Natural killer cell (primary cell): Measurements from ENCODE around the gene CMTM3. TPM values are rescaled to one million over a fixed set of nuclear protein-coding genes. Genes with fewer than 3 reads are reported as not detected.

Source experiments
- ATAC-seq, 3 donors: fragments of 150-1000 bp in 2 of 3; fragments of 200-7000 bp in 1 of 3; cut with Tn5 transposase; 1 replicate in 1 of 3; 2 replicates in 2 of 3; pipeline ENCODE4 v1.10.0; 2021; ENCODE audit warnings: mild to moderate bottlenecking in 2 of 3, moderate library complexity in 2 of 3
- DNase-seq, 2 donors: peaks; one replicate each; pipeline versions ENCODE4 v3.0.0 to v3.0.0-alpha.2; 2013 to 2021; ENCODE audit warnings: mixed read lengths in 1 of 2
- H3K27ac ChIP-seq: one replicate; pipeline ENCODE4 v1.5.1; 2013; ENCODE audit warnings: mild to moderate bottlenecking, low read length
- H3K27me3 ChIP-seq: one replicate; pipeline ENCODE4 v1.6.1; 2013; ENCODE audit warnings: low read length; ENCODE audit not compliant: control insufficient read depth, insufficient read depth
- H3K36me3 ChIP-seq: one replicate; pipeline ENCODE4 v1.6.1; 2013; ENCODE audit warnings: low read length; ENCODE audit not compliant: control insufficient read depth, insufficient read depth
- H3K4me1 ChIP-seq: one replicate; pipeline ENCODE4 v1.6.1; 2013; ENCODE audit warnings: low read length; ENCODE audit not compliant: control insufficient read depth, insufficient read depth
- H3K4me3 ChIP-seq: one replicate; pipeline ENCODE4 v1.5.1; 2013; ENCODE audit warnings: low read length
- H3K9me3 ChIP-seq: one replicate; pipeline ENCODE4 v1.6.1; 2013; ENCODE audit warnings: low read length; ENCODE audit not compliant: control insufficient read depth, insufficient read depth
- H3K27ac Mint-ChIP-seq, 2 donors: one replicate each; pipeline ENCODE4 v1.8.0; 2022; ENCODE audit warnings: mild to moderate bottlenecking in 2 of 2, mixed read lengths in 2 of 2, moderate library complexity in 1 of 2
- H3K27me3 Mint-ChIP-seq, 2 donors: one replicate each; pipeline ENCODE4 v1.8.0; 2022; ENCODE audit warnings: low read depth in 2 of 2, mixed read lengths in 2 of 2
- H3K36me3 Mint-ChIP-seq: one replicate; pipeline ENCODE4 v1.8.0; 2022; ENCODE audit warnings: mixed read lengths
- H3K4me1 Mint-ChIP-seq, 2 donors: one replicate each; pipeline ENCODE4 v1.8.0; 2022; ENCODE audit warnings: mixed read lengths in 2 of 2
- H3K4me3 Mint-ChIP-seq: one replicate; pipeline ENCODE4 v1.8.0; 2022; ENCODE audit warnings: mild to moderate bottlenecking, moderate library complexity, mixed read lengths
- H3K9me3 Mint-ChIP-seq, 2 donors: one replicate each; pipeline ENCODE4 v1.8.0; 2022; ENCODE audit warnings: mixed read lengths in 2 of 2
- WGBS: methylation state at CpG from one replicate; pipeline ENCODE4 v1.1.7; 2013; ENCODE audit warnings: missing lambda C conversion rate; ENCODE audit not compliant: insufficient coverage; 5-methylcytosine and 5-hydroxymethylcytosine counted together
- intact Hi-C: fragments of 100-400 bp; cut with micrococcal nuclease; formaldehyde crosslinking; loops from one replicate; pipeline ENCODE4 v1.14.2; 2022
- total RNA-seq, 4 donors: library from RNA; stranded (reverse); fragments of 120-200 nt in 1 of 4; gene quantifications; one replicate each; pipeline versions ENCODE4 v1.2.3 to v1.2.4, GENCODE V29; 2013 to 2022
- TF ChIP-seq, protein P1 (sequence below): fragments of 200-600 bp; IDR thresholded peaks from one replicate; pipeline ENCODE4 v1.8.0; 2022; ENCODE audit warnings: antibody characterized with exemption

The CMTM3 gene
- total RNA-seq, 3 donors from 2014 or later (not counting 1 experiment from before 2014, with no cell fraction given), result 68.2 to 86.4 (median 85.0) TPM

- H3K27ac ChIP-seq, result no peak overlapping the region
- H3K9me3 ChIP-seq, result no peaks in the 10 kb centered on the region
- H3K27me3 ChIP-seq, result peaks cover 14% of the 10 kb centered on the region
- no peak overlapping the region for H3K27ac Mint-ChIP-seq
- peaks cover 12 to 30% of the 10 kb centered on the region in 2 donors for H3K27me3 Mint-ChIP-seq
- no peaks in the 10 kb centered on the region for H3K36me3 Mint-ChIP-seq
- WGBS, result 97% methylated on average over 4 of the region's 4 CpGs
- ATAC-seq, result no peak
- H3K4me1 ChIP-seq, result peaks cover 12% of the 10 kb centered on the region
- H3K4me1 Mint-ChIP-seq, result peaks cover 9 to 14% of the 10 kb centered on the region in 2 donors
- TF ChIP-seq, protein P1, sequence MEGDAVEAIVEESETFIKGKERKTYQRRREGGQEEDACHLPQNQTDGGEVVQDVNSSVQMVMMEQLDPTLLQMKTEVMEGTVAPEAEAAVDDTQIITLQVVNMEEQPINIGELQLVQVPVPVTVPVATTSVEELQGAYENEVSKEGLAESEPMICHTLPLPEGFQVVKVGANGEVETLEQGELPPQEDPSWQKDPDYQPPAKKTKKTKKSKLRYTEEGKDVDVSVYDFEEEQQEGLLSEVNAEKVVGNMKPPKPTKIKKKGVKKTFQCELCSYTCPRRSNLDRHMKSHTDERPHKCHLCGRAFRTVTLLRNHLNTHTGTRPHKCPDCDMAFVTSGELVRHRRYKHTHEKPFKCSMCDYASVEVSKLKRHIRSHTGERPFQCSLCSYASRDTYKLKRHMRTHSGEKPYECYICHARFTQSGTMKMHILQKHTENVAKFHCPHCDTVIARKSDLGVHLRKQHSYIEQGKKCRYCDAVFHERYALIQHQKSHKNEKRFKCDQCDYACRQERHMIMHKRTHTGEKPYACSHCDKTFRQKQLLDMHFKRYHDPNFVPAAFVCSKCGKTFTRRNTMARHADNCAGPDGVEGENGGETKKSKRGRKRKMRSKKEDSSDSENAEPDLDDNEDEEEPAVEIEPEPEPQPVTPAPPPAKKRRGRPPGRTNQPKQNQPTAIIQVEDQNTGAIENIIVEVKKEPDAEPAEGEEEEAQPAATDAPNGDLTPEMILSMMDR, result no peak
- H3K36me3 ChIP-seq, result no peaks in the 10 kb centered on the region
- H3K4me3 ChIP-seq, result no peak overlapping the region
- intact Hi-C loops, result no loop called here
- no peaks in the 10 kb centered on the region for H3K9me3 Mint-ChIP-seq
- no peak for DNase-seq
- peak overlapping the region; percentile 3 for H3K4me3 Mint-ChIP-seq
Observed at GRCh38 chr16:66580605-66581209, 23.8 kb upstream of the CMTM3 start.

DNA sequence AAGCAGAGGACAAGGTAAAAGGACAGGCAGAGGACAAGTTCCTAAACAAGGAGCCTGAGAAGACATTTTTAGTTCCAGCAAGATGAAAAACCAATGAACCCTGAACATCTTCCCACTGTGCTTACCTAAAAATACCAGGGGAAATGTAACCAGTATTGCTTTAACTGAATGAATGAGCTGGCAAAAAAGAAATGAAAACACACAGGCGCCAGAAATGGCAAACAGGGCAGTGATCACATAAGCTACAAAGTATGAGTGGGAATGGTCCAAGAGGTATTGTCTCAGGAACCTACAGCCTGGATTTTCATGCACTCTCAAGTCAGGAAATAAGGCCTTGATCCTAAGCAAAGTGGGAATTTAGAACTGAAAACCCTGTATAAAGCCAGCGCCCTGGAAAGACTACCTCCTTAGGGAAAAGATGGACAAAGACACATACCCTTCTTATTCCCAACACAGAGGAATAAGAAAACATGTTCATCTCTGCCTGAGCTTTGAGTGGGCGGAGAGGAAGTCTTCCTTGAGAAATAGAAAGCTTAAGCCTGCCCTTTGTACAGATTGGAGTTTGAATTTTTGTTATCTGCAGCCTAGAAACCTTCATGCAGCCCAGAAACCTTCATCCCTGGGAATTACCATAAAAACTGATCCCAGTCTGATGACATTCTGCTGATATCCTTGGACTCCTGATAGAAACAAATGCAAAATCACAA, 23.1 kb upstream of the CMTM3 start:
- WGBS, result 74% methylated on average over 3 of the region's 3 CpGs
- H3K27me3 Mint-ChIP-seq, result peaks cover 12 to 30% of the 10 kb centered on the region in 2 donors
- H3K27me3 ChIP-seq, result peaks cover 14% of the 10 kb centered on the region
- ATAC-seq (no peak), DNase-seq (no peak)
- H3K36me3 Mint-ChIP-seq, result no peaks in the 10 kb centered on the region
- TF ChIP-seq, protein P1, result no peak
- peaks cover 9 to 14% of the 10 kb centered on the region in 2 donors for H3K4me1 Mint-ChIP-seq
- H3K9me3 Mint-ChIP-seq, result no peaks in the 10 kb centered on the region
- intact Hi-C loops, result no loop called here
- H3K4me3 ChIP-seq, result no peak overlapping the region
- no peak overlapping the region for H3K27ac ChIP-seq
- peaks cover 12% of the 10 kb centered on the region for H3K4me1 ChIP-seq
- no peaks in the 10 kb centered on the region for H3K36me3 ChIP-seq
- no peaks in the 10 kb centered on the region for H3K9me3 ChIP-seq
- no peak overlapping the region for H3K27ac Mint-ChIP-seq
- no peak overlapping the region for H3K4me3 Mint-ChIP-seq

GRCh38 chr16:66585481-66586239, 18.8 kb upstream of the CMTM3 start:
- Histone ChIP-seq H3K9me3 (no peaks in the 10 kb centered on the region), H3K27ac (no peak overlapping the region), H3K36me3 (no peaks in the 10 kb centered on the region), H3K4me3 (no peak overlapping the region), H3K4me1 (peaks cover 15% of the 10 kb centered on the region), H3K27me3 (no peaks in the 10 kb centered on the region)
- intact Hi-C loops, result loop anchor here (5.0 kb wide), 1 partner anchor 68 kb away; no protein-coding TSS in a partner anchor
- TF ChIP-seq, protein P1, result no peak
- Mint-ChIP-seq H3K27ac (no peak overlapping the region), H3K4me3 (no peak overlapping the region), H3K9me3 (no peaks in the 10 kb centered on the region), H3K4me1 (peaks cover 14% of the 10 kb centered on the region in 2 donors), H3K36me3 (no peaks in the 10 kb centered on the region), H3K27me3 (peaks cover 0 to 8% of the 10 kb centered on the region in 2 donors)
- WGBS, result 62% methylated on average over 10 of the region's 10 CpGs
- DNase-seq (no peak), ATAC-seq (no peak)
